H1 (cell line): ENCODE data around the gene OR2V1. TPM values are rescaled to one million over a fixed set of nuclear protein-coding genes. Genes with fewer than 3 reads are reported as not detected.

Experiments used
- CTCF ChIA-PET: fragments of 300-600 bp; sonication (Branson Sonifier 250); formaldehyde crosslinking; loops from one replicate; lab custom pipeline; 2021; ENCODE audit not compliant: partially characterized antibody; lab: Charles Lee
- POLR2A ChIA-PET: fragments of 300-600 bp; sonication (Branson Sonifier 250); formaldehyde crosslinking; loops from one replicate; lab custom pipeline; 2021; ENCODE audit warnings: inconsistent platforms; ENCODE audit not compliant: partially characterized antibody; lab: Charles Lee
- DNase-seq, 2 experiments: peaks; one replicate each; pipeline versions ENCODE4 v3.0.0 to v3.0.0-alpha.2; 2010 to 2022; ENCODE audit warnings: low spot score in 2 of 2, low read depth in 1 of 2, mixed read lengths in 1 of 2
- FAIRE-seq: peaks from 2 replicates; lab custom pipeline; 2011; peaks lifted over from hg19 to GRCh38; lab: Jason Lieb, UNC
- H2AFZ ChIP-seq: 2 replicates; pipeline ENCODE4 v1.8.1; 2012; ENCODE audit warnings: low read length, inconsistent platforms
- H2AK5ac ChIP-seq: 2 replicates; pipeline ENCODE4 v1.6.1; 2013; ENCODE audit warnings: low read depth, low read length
- H2BK120ac ChIP-seq: replicated peaks from 2 replicates; pipeline ENCODE3; 2013; ENCODE audit warnings: low read depth, low read length, inconsistent platforms
- H2BK12ac ChIP-seq: 2 replicates; pipeline ENCODE4 v1.6.1; 2013; ENCODE audit warnings: low read depth, low read length
- H2BK15ac ChIP-seq: 2 replicates; pipeline ENCODE4 v1.6.1; 2013; ENCODE audit warnings: low read length
- H2BK20ac ChIP-seq: 2 replicates; pipeline ENCODE4 v1.6.1; 2013; ENCODE audit warnings: low read length
- H2BK5ac ChIP-seq: 2 replicates; pipeline ENCODE4 v1.6.1; 2013; ENCODE audit warnings: low read depth, low read length
- H3K14ac ChIP-seq: 2 replicates; pipeline ENCODE4 v1.6.1; 2013; ENCODE audit warnings: inconsistent platforms; ENCODE audit not compliant: insufficient read length
- H3K18ac ChIP-seq: 2 replicates; pipeline ENCODE4 v1.6.1; 2013; ENCODE audit warnings: low read length; ENCODE audit errors: extremely low read depth
- H3K23ac ChIP-seq: 2 replicates; pipeline ENCODE4 v1.6.1; 2013; ENCODE audit warnings: inconsistent platforms; ENCODE audit not compliant: insufficient read length
- H3K23me2 ChIP-seq: 2 replicates; pipeline ENCODE4 v1.6.1; 2013; ENCODE audit warnings: low read depth, low read length
- H3K27ac ChIP-seq: 2 replicates; pipeline ENCODE4 v1.6.1; 2011; ENCODE audit warnings: low read depth, low read length, inconsistent platforms
- H3K27me3 ChIP-seq, 4 experiments: replicated peaks in 1 of 4; 1 replicate in 1 of 4; 2 replicates in 3 of 4; pipeline versions ENCODE4 v1.6.1 to v1.8.1; 2011 to 2013; ENCODE audit warnings: low read length in 3 of 4, mild to moderate bottlenecking in 3 of 4, inconsistent platforms in 2 of 4, mixed read lengths in 2 of 4, moderate library complexity in 1 of 4; ENCODE audit not compliant: control insufficient read depth in 3 of 4, insufficient read depth in 3 of 4; ENCODE audit errors: extremely low read depth in 1 of 4
- H3K36me3 ChIP-seq, 4 experiments: 2 replicates each; pipeline versions ENCODE4 v1.6.1 to v1.8.1; 2011 to 2013; ENCODE audit warnings: mild to moderate bottlenecking in 4 of 4, low read length in 3 of 4, moderate library complexity in 2 of 4, control low read depth in 1 of 4, inconsistent platforms in 1 of 4; ENCODE audit not compliant: insufficient read depth in 4 of 4, control insufficient read depth in 2 of 4
- H3K4ac ChIP-seq: replicated peaks from 2 replicates; pipeline ENCODE3; 2013; ENCODE audit warnings: low read length, low read depth, mixed read lengths, inconsistent platforms; ENCODE audit not compliant: insufficient read length
- H3K4me1 ChIP-seq, 4 experiments: replicated peaks in 1 of 4; 1 replicate in 1 of 4; 2 replicates in 3 of 4; pipeline versions ENCODE4 v1.6.1 to v1.8.1; 2011 to 2013; ENCODE audit warnings: low read length in 3 of 4, inconsistent platforms in 2 of 4, mixed read lengths in 1 of 4; ENCODE audit not compliant: insufficient read depth in 4 of 4, control insufficient read depth in 3 of 4
- H3K4me2 ChIP-seq, 2 experiments: 2 replicates each; pipeline versions ENCODE4 v1.6.1 to v1.8.1; 2011 to 2013; ENCODE audit warnings: low read depth in 2 of 2, low read length in 2 of 2, control low read depth in 1 of 2, inconsistent platforms in 1 of 2, mild to moderate bottlenecking in 1 of 2; ENCODE audit not compliant: insufficient read depth in 1 of 2
- H3K4me3 ChIP-seq, 4 experiments: fragments of 200-600, 300-600 bp in 1 of 4; sonication (generic), shearing (Covaris generic), sonication (Bioruptor Twin) in 1 of 4; 2 replicates each; pipeline versions ENCODE4 v1.5.1 to v1.8.1; 2011 to 2016; ENCODE audit warnings: low read length in 4 of 4, low read depth in 3 of 4, control low read depth in 2 of 4, inconsistent platforms in 2 of 4, mild to moderate bottlenecking in 2 of 4, mixed read lengths in 1 of 4, moderate library complexity in 1 of 4; ENCODE audit not compliant: insufficient read depth in 2 of 4; ENCODE audit errors: extremely low read depth in 1 of 4
- H3K56ac ChIP-seq: replicated peaks from 2 replicates; pipeline ENCODE3; 2013; ENCODE audit warnings: low read depth, mild to moderate bottlenecking, mixed read lengths, low read length, inconsistent platforms; ENCODE audit not compliant: insufficient read length
- H3K79me1 ChIP-seq: 2 replicates; pipeline ENCODE4 v1.6.1; 2013; ENCODE audit warnings: low read depth, low read length, control low read depth
- H3K79me2 ChIP-seq, 2 experiments: 2 replicates each; pipeline versions ENCODE4 v1.6.1 to v1.8.1; 2012 to 2013; ENCODE audit warnings: low read length in 2 of 2, mild to moderate bottlenecking in 2 of 2, inconsistent platforms in 1 of 2; ENCODE audit not compliant: insufficient read depth in 2 of 2, control insufficient read depth in 1 of 2
- H3K9ac ChIP-seq, 4 experiments: replicated peaks in 1 of 4; 1 replicate in 1 of 4; 2 replicates in 3 of 4; pipeline versions ENCODE4 v1.6.1 to v1.8.1; 2011 to 2013; ENCODE audit warnings: low read depth in 3 of 4, low read length in 3 of 4, control low read depth in 2 of 4, mild to moderate bottlenecking in 2 of 4, moderate library complexity in 2 of 4, inconsistent platforms in 1 of 4; ENCODE audit errors: extremely low read depth in 1 of 4
- H3K9me3 ChIP-seq, 2 experiments: 2 replicates each; pipeline versions ENCODE4 v1.6.1 to v1.8.1; 2012 to 2013; ENCODE audit warnings: mild to moderate bottlenecking in 2 of 2, moderate library complexity in 2 of 2, control low read depth in 1 of 2, inconsistent platforms in 1 of 2, low read depth in 1 of 2, low read length in 1 of 2, mixed read lengths in 1 of 2; ENCODE audit not compliant: insufficient read depth in 2 of 2
- H4K20me1 ChIP-seq, 2 experiments: replicated peaks in 1 of 2; 2 replicates each; pipeline versions ENCODE3 to v1.8.1; 2011 to 2013; ENCODE audit warnings: inconsistent platforms in 2 of 2, low read length in 2 of 2, mild to moderate bottlenecking in 1 of 2; ENCODE audit not compliant: insufficient read depth in 2 of 2, control insufficient read depth in 1 of 2
- H4K5ac ChIP-seq: 2 replicates; pipeline ENCODE4 v1.6.1; 2013; ENCODE audit warnings: low read length, low read depth, mixed read lengths, inconsistent platforms; ENCODE audit not compliant: insufficient read length
- H4K8ac ChIP-seq: 2 replicates; pipeline ENCODE4 v1.8.0; 2013; ENCODE audit warnings: mild to moderate bottlenecking, moderate library complexity, low read length, inconsistent platforms; ENCODE audit not compliant: insufficient read depth; ENCODE audit errors: extremely low read depth
- H4K91ac ChIP-seq: replicated peaks from 2 replicates; pipeline ENCODE3; 2013; ENCODE audit warnings: low read length, mixed read lengths, inconsistent platforms; ENCODE audit not compliant: insufficient read length
- BRCA1 ChIP-seq: IDR thresholded peaks from 2 replicates; pipeline ENCODE4 v1.6.1; 2012; ENCODE audit warnings: low read depth, low read length, improper control_type of control experiment
- CTBP2 ChIP-seq: IDR thresholded peaks from 2 replicates; pipeline ENCODE4 v1.7.0; 2011; ENCODE audit warnings: borderline replicate concordance, mild to moderate bottlenecking, moderate library complexity, mixed read lengths, low read length; ENCODE audit not compliant: insufficient read depth, insufficient read length
- EZH2 ChIP-seq: fragments of 200-600 bp; sonication (generic); IDR thresholded peaks from 2 replicates; pipeline ENCODE4 v1.7.1; 2012; ENCODE audit warnings: low read depth, mild to moderate bottlenecking, moderate library complexity, low read length, inconsistent platforms; ENCODE audit not compliant: severe bottlenecking
- GABPA ChIP-seq: IDR thresholded peaks from 2 replicates; pipeline ENCODE4 v1.6.1; 2011; ENCODE audit warnings: mild to moderate bottlenecking, low read length, moderate library complexity, borderline replicate concordance; ENCODE audit not compliant: insufficient read depth
- KDM4A ChIP-seq: IDR thresholded peaks from one replicate; pipeline ENCODE4 v1.7.1; 2012; ENCODE audit warnings: low read depth, mild to moderate bottlenecking, moderate library complexity, low read length, inconsistent platforms; ENCODE audit not compliant: severe bottlenecking
- KDM5A ChIP-seq: fragments of 200-600 bp; IDR thresholded peaks from 2 replicates; pipeline ENCODE4 v1.7.1; 2012; ENCODE audit warnings: mild to moderate bottlenecking, low read length, inconsistent platforms, mixed read lengths
- RXRA ChIP-seq: IDR thresholded peaks from 2 replicates; pipeline ENCODE4 v1.6.1; 2011; ENCODE audit warnings: low read depth, mild to moderate bottlenecking, low read length, moderate library complexity; ENCODE audit not compliant: insufficient read depth
- SIX5 ChIP-seq: IDR thresholded peaks from 2 replicates; pipeline ENCODE4 v1.6.1; 2011; ENCODE audit warnings: mild to moderate bottlenecking, low read depth, low read length
- SRF ChIP-seq: IDR thresholded peaks from 2 replicates; pipeline ENCODE4 v1.6.1; 2011; ENCODE audit warnings: mild to moderate bottlenecking, low read depth, low read length, moderate library complexity
- TAF1 ChIP-seq: IDR thresholded peaks from 2 replicates; pipeline ENCODE4 v1.6.1; 2011; ENCODE audit warnings: mild to moderate bottlenecking, low read depth, low read length
- YY1 ChIP-seq: IDR thresholded peaks from 2 replicates; pipeline ENCODE4 v1.6.1; 2011; ENCODE audit warnings: low read depth, mild to moderate bottlenecking, low read length
- WGBS, 2 experiments: shearing (Covaris generic) in 1 of 2; methylation state at CpG; one replicate each; pipeline versions ENCODE4 v1.1.6 to v1.1.7; 2013 to 2015; ENCODE audit warnings: low lambda C conversion rate in 2 of 2, mixed read lengths in 2 of 2, inconsistent platforms in 1 of 2, low coverage in 1 of 2, missing lambda C conversion rate in 1 of 2; ENCODE audit not compliant: insufficient replicate concordance in 2 of 2, insufficient coverage in 1 of 2, insufficient read length in 1 of 2; ENCODE audit errors: extremely low coverage in 1 of 2, missing lambda C conversion rate in 1 of 2; 5-methylcytosine and 5-hydroxymethylcytosine counted together
- polyA plus RNA-seq, 7 experiments: library from polyadenylated mRNA; depleted of rRNA in 3 of 7; stranded (reverse) in 5 of 7; unstranded in 2 of 7; fragments of >200 nt in 5 of 7; fragments of 200-250 nt in 2 of 7; gene quantifications; 1 replicate in 5 of 7; 2 replicates in 1 of 7; 4 replicates in 1 of 7; pipeline versions ENCODE4 v1.2.1 to v1.2.3, GENCODE V29; 2011 to 2013; ENCODE audit warnings: missing spikeins in 2 of 7, mixed read lengths in 2 of 7
- total RNA-seq: library from RNA; stranded (reverse); fragmentation: NEBNext Ultra II Directional; extraction: Animal tissue kit (Norgen Biotek cat#: 25700); gene quantifications from 2 replicates; pipeline ENCODE4 v1.2.1, GENCODE V29; 2021
- TF ChIP-seq, protein P1 (sequence below): IDR thresholded peaks from 2 replicates; pipeline ENCODE4 v1.6.1; 2012; ENCODE audit warnings: inconsistent platforms

The OR2V1 gene
- total and polyA plus RNA-seq, 2 of the 8 experiments (the other 6 are each of a cell fraction or from before 2014, with no cell fraction given) = not detected

DNA sequence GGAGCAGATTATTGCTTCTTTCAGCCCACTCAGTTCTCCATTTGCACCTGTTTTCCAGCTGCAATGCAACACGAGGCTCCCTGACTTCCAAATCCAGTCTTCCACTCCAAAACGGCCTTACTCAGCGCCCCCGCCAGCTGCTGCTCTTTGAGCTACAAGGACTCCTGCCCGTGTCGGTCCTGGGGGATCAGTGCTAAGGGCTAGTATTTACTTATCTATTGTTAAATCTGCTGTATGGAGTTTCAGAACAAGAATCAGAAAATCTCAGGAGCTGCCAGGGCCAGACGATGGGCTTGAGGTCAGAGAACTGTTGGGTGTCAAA, 44.1 kb downstream of the OR2V1 start:
- H3K79me1 ChIP-seq = no peaks in the 10 kb centered on the region
- no peak for DNase-seq
- CTCF ChIA-PET = interaction anchor here (1.1 to 2.9 kb wide), 12 partner anchors 16 to 414 kb away, joined by 3 to 15 read pairs (median 4); no protein-coding TSS in a partner anchor
- no peaks in the 10 kb centered on the region for H3K36me3 ChIP-seq
- H3K23me2 ChIP-seq = no peaks in the 10 kb centered on the region
- H3K79me2 ChIP-seq = no peaks in the 10 kb centered on the region
- no peak overlapping the region for H3K4ac ChIP-seq
- no peak overlapping the region for H3K23ac ChIP-seq
- H3K4me3 ChIP-seq = no peak overlapping the region
- no peak overlapping the region for H3K9ac ChIP-seq
- H3K27ac ChIP-seq = no peak overlapping the region
- no peak overlapping the region for H2AFZ ChIP-seq
- H3K56ac ChIP-seq = no peak overlapping the region
- no peak for FAIRE-seq
- H4K8ac ChIP-seq = no peak overlapping the region; the same call in 1 of the 2 replicates
- H3K4me2 ChIP-seq = no peak overlapping the region
- no peak overlapping the region for H4K5ac ChIP-seq
- H2BK20ac ChIP-seq = no peak overlapping the region
- H4K20me1 ChIP-seq = no peaks in the 10 kb centered on the region
- H2BK5ac ChIP-seq = no peak overlapping the region
- POLR2A ChIA-PET = interaction anchor here (1.2 kb wide), 1 partner anchor 47 kb away, joined by 3 read pairs; the partner anchor contains the start of gene BTNL9
- no peak overlapping the region for H3K14ac ChIP-seq
- no peak overlapping the region for H2BK120ac ChIP-seq
- H4K91ac ChIP-seq = no peak overlapping the region
- H3K4me1 ChIP-seq = peaks cover 0 to 6% (median 0%) of the 10 kb centered on the region in 4 experiments; a peak in 1 of 7 replicates
- H3K9me3 ChIP-seq = no peaks in the 10 kb centered on the region
- peaks cover 0 to 3% (median 2%) of the 10 kb centered on the region in 4 experiments; a peak in 5 of 7 replicates for H3K27me3 ChIP-seq
- H2AK5ac ChIP-seq = no peak overlapping the region
- WGBS, 2 experiments = 74% methylated on average over 7 of the region's 7 CpGs; no CpG with 5 or more reads in 1 of the 2 experiments
- H3K18ac ChIP-seq = no peak overlapping the region
- no peak overlapping the region for H2BK15ac ChIP-seq
- H2BK12ac ChIP-seq = no peak overlapping the region
- no peak for TF ChIP-seq BRCA1
- no peak for TF ChIP-seq GABPA
- no peak for TF ChIP-seq KDM4A
- no peak for TF ChIP-seq RXRA
- TF ChIP-seq CTBP2 = no peak
- TF ChIP-seq TAF1 = no peak
- TF ChIP-seq, protein P1, sequence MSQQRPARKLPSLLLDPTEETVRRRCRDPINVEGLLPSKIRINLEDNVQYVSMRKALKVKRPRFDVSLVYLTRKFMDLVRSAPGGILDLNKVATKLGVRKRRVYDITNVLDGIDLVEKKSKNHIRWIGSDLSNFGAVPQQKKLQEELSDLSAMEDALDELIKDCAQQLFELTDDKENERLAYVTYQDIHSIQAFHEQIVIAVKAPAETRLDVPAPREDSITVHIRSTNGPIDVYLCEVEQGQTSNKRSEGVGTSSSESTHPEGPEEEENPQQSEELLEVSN = no peak
- TF ChIP-seq YY1 = no peak
- TF ChIP-seq EZH2 = no peak
- TF ChIP-seq SRF = no peak
- no peak for TF ChIP-seq SIX5
- no peak for TF ChIP-seq KDM5A
